Measurements from ENCODE around the gene PLD2.
A peak's percentile ranks its signal among the peaks of the same experiment; 100 is the strongest.

Gene PLD2

GRCh38 chr17:4815043-4815675 lies 8.2 kb downstream of the PLD2 start:
- no peak overlapping the region for H3K27ac ChIP-seq (ENCODE audit: extremely low read depth, low read depth, low read length)
- H3K4me3 ChIP-seq (ENCODE audit: low read depth, low read length) = no peak overlapping the region
- TF ChIP-seq EGR2 (tag by site-specific recombination; IDR thresholded peaks at IDR 0.05; ENCODE audit: low read depth) (peak; percentile 72), ZNF501 (tag by site-specific recombination; IDR thresholded peaks at IDR 0.05) (no peak), SP2 (tag by site-specific recombination; IDR thresholded peaks at IDR 0.05) (no peak), ZBTB21 (tag by site-specific recombination; IDR thresholded peaks at IDR 0.05) (no peak), GLI2 (tag by site-specific recombination; IDR thresholded peaks at IDR 0.05; ENCODE audit: borderline replicate concordance, low read depth) (no peak), ZEB2 (tag by site-specific recombination; IDR thresholded peaks at IDR 0.05) (no peak), ZNF366 (tag by site-specific recombination; conservative IDR thresholded peaks at IDR 0.05) (peak; percentile 75), ZNF555 (tag by site-specific recombination; conservative IDR thresholded peaks at IDR 0.05) (no peak), CTCF (tag by site-specific recombination; IDR thresholded peaks at IDR 0.05) (peak; percentile 37; the same call in 1 of the 2 replicates), ZFHX2 (tag by site-specific recombination; conservative IDR thresholded peaks at IDR 0.05) (peak; percentile 62), GLI4 (tag by site-specific recombination; IDR thresholded peaks at IDR 0.05) (no peak), ZNF280D (tag by site-specific recombination; IDR thresholded peaks at IDR 0.05) (no peak), ZNF692 (tag by site-specific recombination; IDR thresholded peaks at IDR 0.05) (no peak)
- no peaks in the 10 kb centered on the region for H3K9me3 ChIP-seq (ENCODE audit: control insufficient read depth, insufficient read depth, low read depth, low read length)
- CTCF ChIA-PET = interaction anchor here (0.7 kb wide), 1 partner anchor 9 kb away, joined by 3 read pairs; no protein-coding TSS in a partner anchor
- peaks cover 0 to 52% of the 10 kb centered on the region in 2 experiments; a peak in 2 of 3 replicates for H3K36me3 ChIP-seq (ENCODE audit: control insufficient read depth in 2 of 2, insufficient read depth in 1 of 2, low read length in 2 of 2)
- no peaks in the 10 kb centered on the region for H3K4me1 ChIP-seq (ENCODE audit: control insufficient read depth, insufficient read depth, low read length)
- POLR2A ChIA-PET = no interaction called here

GRCh38 chr17:4816826-4817225 lies 9.9 kb downstream of the PLD2 start:
- Histone ChIP-seq H3K4me1 (ENCODE audit: control insufficient read depth, insufficient read depth, low read length) (no peaks in the 10 kb centered on the region), H3K4me3 (ENCODE audit: low read depth, low read length) (no peak overlapping the region), H3K27ac (ENCODE audit: extremely low read depth, low read depth, low read length) (no peak overlapping the region), H3K9me3 (ENCODE audit: control insufficient read depth, insufficient read depth, low read depth, low read length) (no peaks in the 10 kb centered on the region), H3K36me3 (ENCODE audit: control insufficient read depth in 2 of 2, insufficient read depth in 1 of 2, low read length in 2 of 2) (peaks cover 0 to 41% of the 10 kb centered on the region in 2 experiments; a peak in 2 of 3 replicates)
- TF ChIP-seq ZNF138 (tag by site-specific recombination; IDR thresholded peaks at IDR 0.05; ENCODE audit: borderline replicate concordance) (no peak), ZNF558 (tag by site-specific recombination; IDR thresholded peaks at IDR 0.05) (no peak), ZNF785 (tag by site-specific recombination; IDR thresholded peaks at IDR 0.05) (no peak), ZNF707 (tag by site-specific recombination; IDR thresholded peaks at IDR 0.05) (no peak), ZBTB17 (tag by site-specific recombination; IDR thresholded peaks at IDR 0.05) (no peak), ZNF580 (tag by site-specific recombination; IDR thresholded peaks at IDR 0.05) (no peak), ZNF266 (tag by site-specific recombination; IDR thresholded peaks at IDR 0.05; ENCODE audit: low read depth) (no peak), ZNF121 (tag by site-specific recombination; IDR thresholded peaks at IDR 0.05) (no peak), ZNF26 (tag by site-specific recombination; IDR thresholded peaks at IDR 0.05) (no peak), ZNF350 (tag by site-specific recombination; IDR thresholded peaks at IDR 0.05) (no peak), ZBTB21 (tag by site-specific recombination; IDR thresholded peaks at IDR 0.05) (no peak)
- CTCF ChIA-PET = no interaction called here
- POLR2A ChIA-PET = interaction anchor here (0.5 kb wide), 1 partner anchor 9 kb away, joined by 5 read pairs; no protein-coding TSS in a partner anchor

Measured in HEK293 (cell line).